Brain microvascular endothelial cell (primary cell): Measurements from ENCODE around the gene MROH2B.

Experiments used
- DNase-seq: peaks from one replicate; pipeline ENCODE4 v3.0.0-alpha.2; 2020
- H3K27ac ChIP-seq: fragments of 250-450 bp; sonication (Bioruptor Pico); 2 replicates; pipeline ENCODE4 v1.5.1; 2020; ENCODE audit warnings: mild to moderate bottlenecking, moderate library complexity
- H3K27me3 ChIP-seq: fragments of 250-450 bp; sonication (Bioruptor Pico); replicated peaks from 2 replicates; pipeline ENCODE4 v1.5.1; 2020; ENCODE audit warnings: mild to moderate bottlenecking
- H3K36me3 ChIP-seq: fragments of 250-450 bp; sonication (Bioruptor Pico); replicated peaks from 2 replicates; pipeline ENCODE4 v1.5.1; 2020; ENCODE audit warnings: mild to moderate bottlenecking
- H3K4me3 ChIP-seq: 2 replicates; pipeline ENCODE4 v1.5.1; 2011; ENCODE audit warnings: low read depth, mild to moderate bottlenecking, control low read depth, low read length, moderate library complexity
- in situ Hi-C: cut with HindIII; loops from 2 replicates; pipeline ENCODE4 v1.10.0; 2017; ENCODE audit warnings: low sequenced_read_pairs, low pct_ligation_motif_present
- TF ChIP-seq, protein P1 (sequence below): IDR thresholded peaks from 2 replicates; pipeline ENCODE4 v1.5.1; 2011; ENCODE audit warnings: low read depth, mild to moderate bottlenecking, moderate library complexity, low read length, control low read depth, inconsistent platforms; ENCODE audit errors: missing control alignments

The MROH2B gene

DNA sequence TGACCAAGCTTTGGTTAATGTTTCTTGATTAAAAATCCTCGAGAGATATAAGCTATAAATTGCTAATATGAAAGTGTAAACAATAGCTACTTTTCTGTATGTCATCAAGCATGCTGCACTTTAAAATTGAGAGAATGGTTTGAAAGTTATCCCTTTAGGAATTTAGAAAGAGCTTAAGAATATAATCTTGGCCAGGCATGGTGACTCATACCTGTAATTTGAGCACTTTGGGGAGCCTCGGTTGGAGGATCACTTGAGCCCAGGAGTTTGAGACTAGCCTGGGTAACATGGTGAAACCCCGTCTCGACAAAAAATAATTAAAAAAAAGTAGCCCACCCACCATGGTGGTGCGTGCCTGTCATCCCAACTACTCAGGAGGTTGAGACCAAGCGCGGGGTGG is 12.2 kb upstream of the MROH2B start:
- TF ChIP-seq, protein P1, sequence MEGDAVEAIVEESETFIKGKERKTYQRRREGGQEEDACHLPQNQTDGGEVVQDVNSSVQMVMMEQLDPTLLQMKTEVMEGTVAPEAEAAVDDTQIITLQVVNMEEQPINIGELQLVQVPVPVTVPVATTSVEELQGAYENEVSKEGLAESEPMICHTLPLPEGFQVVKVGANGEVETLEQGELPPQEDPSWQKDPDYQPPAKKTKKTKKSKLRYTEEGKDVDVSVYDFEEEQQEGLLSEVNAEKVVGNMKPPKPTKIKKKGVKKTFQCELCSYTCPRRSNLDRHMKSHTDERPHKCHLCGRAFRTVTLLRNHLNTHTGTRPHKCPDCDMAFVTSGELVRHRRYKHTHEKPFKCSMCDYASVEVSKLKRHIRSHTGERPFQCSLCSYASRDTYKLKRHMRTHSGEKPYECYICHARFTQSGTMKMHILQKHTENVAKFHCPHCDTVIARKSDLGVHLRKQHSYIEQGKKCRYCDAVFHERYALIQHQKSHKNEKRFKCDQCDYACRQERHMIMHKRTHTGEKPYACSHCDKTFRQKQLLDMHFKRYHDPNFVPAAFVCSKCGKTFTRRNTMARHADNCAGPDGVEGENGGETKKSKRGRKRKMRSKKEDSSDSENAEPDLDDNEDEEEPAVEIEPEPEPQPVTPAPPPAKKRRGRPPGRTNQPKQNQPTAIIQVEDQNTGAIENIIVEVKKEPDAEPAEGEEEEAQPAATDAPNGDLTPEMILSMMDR, result no peak
- no peak for DNase-seq

GRCh38 chr5:41071975-41072374 is 833 bp upstream of the MROH2B start:
- TF ChIP-seq, protein P1, result no peak
- no peaks in the 10 kb centered on the region for H3K27me3 ChIP-seq
- no peak overlapping the region for H3K27ac ChIP-seq
- in situ Hi-C loops, result no loop called here
- no peak overlapping the region for H3K4me3 ChIP-seq
- H3K36me3 ChIP-seq, result no peaks in the 10 kb centered on the region
- no peak for DNase-seq

More for the DNA sequence above, 12.2 kb upstream of the MROH2B start:
- Histone ChIP-seq H3K27me3 (no peaks in the 10 kb centered on the region), H3K36me3 (no peaks in the 10 kb centered on the region), H3K27ac (no peak overlapping the region), H3K4me3 (no peak overlapping the region)
- in situ Hi-C loops, result no loop called here

- TF ChIP-seq, protein P1, result no peak
- no peak overlapping the region for H3K4me3 ChIP-seq
- H3K27me3 ChIP-seq, result no peaks in the 10 kb centered on the region
- H3K36me3 ChIP-seq, result no peaks in the 10 kb centered on the region
- H3K27ac ChIP-seq, result no peak overlapping the region
- in situ Hi-C loops, result no loop called here
- no peak for DNase-seq
Observed at GRCh38 chr5:41067714-41068568, 3.2 kb downstream of the MROH2B start.

GRCh38 chr5:41065691-41066335 is 5.3 kb downstream of the MROH2B start:
- Histone ChIP-seq H3K27me3 (no peaks in the 10 kb centered on the region), H3K4me3 (no peak overlapping the region), H3K36me3 (no peaks in the 10 kb centered on the region), H3K27ac (no peak overlapping the region)
- TF ChIP-seq, protein P1, result no peak
- no peak for DNase-seq
- in situ Hi-C loops, result no loop called here

GRCh38 chr5:41057940-41058339 is 13.2 kb downstream of the MROH2B start:
- Histone ChIP-seq H3K4me3 (no peak overlapping the region), H3K27me3 (no peaks in the 10 kb centered on the region), H3K36me3 (no peaks in the 10 kb centered on the region), H3K27ac (no peak overlapping the region)
- TF ChIP-seq, protein P1, result no peak
- DNase-seq, result no peak
- in situ Hi-C loops, result no loop called here

- H3K36me3 ChIP-seq, result no peaks in the 10 kb centered on the region
- TF ChIP-seq, protein P1, result no peak
- no peaks in the 10 kb centered on the region for H3K27me3 ChIP-seq
- DNase-seq, result no peak
- H3K4me3 ChIP-seq, result no peak overlapping the region
- in situ Hi-C loops, result no loop called here
- no peak overlapping the region for H3K27ac ChIP-seq
Observed at GRCh38 chr5:41057231-41057630, 13.9 kb downstream of the MROH2B start.
